GM21360 (cell line): ENCODE data around the gene GNPTAB.
A peak's percentile ranks its signal among the peaks of the same experiment; 100 is the strongest.

Experiments used
- ATAC-seq: cut with Tn5 transposase; IDR thresholded peaks from one replicate; pipeline ENCODE4 v1.9.1; 2021; ENCODE audit warnings: mild to moderate bottlenecking, moderate library complexity; ENCODE audit not compliant: unreplicated experiment

GNPTAB gene

DNA sequence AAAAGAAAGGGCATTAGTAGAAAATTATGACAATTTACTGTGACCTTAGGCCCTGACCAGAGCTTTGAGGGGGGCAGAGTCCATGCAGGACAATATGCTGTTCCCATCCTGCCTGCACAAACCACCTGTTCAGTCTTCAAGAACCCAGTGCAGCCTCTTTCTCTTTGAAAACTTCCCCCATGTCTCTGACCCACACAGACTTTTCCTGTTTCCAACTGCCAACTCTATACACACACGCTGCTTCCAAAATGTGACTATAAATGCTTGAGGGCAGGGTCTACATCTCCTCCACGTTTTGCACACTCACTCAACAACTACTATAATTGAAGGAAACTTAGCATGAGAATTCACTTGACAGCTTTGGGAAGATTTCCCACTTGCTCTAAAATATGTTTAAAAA lies 54.9 kb downstream of the GNPTAB start:
- no peak for ATAC-seq

DNA sequence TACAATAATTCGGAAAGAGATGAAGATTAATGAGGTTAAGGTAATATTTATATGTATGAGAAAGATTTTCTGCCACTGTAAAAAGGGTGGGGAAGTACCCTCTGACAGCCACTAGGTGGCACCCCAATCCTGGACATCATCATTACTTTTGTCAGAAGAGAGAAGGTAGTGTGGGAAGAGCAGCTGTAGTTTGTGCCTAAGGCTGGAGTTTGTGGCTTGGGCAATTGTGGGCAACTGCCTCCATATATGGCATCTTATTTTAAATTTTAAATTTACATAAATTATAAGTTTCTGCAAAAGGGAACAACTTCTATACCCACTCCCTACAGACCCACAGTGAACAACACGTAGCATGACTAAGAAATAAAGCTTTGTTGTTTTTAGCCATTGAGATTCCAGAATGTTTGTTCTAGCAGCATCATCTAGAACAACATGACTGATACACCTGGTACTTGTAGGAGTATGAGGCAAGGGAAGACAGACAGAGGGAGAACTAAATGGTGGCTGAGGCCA lies 57.1 kb downstream of the GNPTAB start:
- ATAC-seq, result no peak

DNA sequence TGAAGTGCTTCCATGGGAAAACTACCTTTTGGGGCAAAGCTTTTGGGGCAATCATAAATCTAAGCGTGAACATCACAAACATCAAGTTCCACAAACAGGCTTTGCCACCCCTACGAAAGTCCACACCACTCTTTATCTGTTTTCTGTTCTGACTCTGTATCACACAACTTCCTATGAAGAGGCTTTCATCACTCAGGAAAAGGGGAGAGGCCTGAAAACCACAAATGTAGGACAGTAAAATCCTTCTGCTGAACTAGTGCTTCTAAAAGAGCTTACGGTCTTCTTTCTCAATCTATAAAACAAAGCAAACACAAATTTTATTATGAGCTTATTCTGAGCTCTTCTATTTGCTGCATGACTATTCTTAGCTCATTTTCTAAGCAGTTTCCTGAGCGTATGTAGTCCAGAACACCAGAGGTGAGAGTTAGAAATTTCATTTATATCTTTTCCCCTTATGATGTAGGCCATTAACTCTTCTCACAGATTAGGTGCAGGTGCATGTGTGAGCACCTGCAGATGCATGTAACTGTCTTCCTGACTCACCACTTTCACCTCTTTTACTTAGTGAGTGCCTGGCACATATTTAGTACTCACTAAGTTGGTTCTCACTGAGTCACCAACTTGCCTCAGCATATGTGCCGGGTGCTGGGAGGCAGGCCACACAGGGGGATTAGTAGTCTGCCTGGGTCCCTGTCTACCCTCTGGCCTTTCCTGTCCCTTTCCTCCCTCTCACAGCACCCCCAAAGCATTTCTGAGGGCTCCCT lies 58.6 kb downstream of the GNPTAB start:
- no peak for ATAC-seq

DNA sequence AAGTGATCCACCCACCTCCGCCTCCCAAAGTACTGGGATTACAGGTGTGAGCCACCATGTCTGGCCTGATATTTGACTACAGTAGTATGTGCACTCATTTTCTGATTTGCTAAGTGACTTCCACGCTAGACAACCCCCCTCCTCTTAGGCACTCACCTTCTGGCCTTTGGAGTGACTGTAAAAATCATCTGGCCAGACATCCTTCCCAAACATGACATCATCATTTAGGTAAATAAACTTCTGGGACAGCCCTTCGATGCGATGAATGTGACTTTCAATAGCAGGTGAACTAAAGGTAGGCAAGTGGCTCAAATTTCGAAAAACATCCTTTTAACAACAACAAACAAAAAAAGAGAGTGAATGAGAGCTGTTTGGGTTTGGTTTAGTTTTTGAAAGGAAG lies 60.9 kb downstream of the GNPTAB start:
- no peak for ATAC-seq

DNA sequence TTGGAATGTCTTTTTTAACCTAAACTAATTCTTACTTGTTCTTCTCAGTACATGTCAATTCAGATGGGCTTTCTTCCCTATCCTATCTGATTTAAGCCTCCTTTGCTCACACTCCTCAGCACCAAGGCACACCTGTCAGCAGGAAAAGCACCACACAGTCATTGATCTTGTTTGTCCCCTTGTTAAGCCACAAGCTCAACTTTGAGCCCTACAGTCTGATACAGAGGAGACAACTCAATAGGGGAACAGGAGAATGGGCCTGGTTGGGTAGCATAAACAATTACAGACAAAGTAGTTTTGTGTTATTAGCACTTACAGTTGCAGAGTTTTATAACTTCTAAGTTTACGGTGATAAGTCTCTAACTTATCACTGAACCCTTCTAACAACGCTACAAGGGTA lies 62.0 kb downstream of the GNPTAB start:
- no peak for ATAC-seq

DNA sequence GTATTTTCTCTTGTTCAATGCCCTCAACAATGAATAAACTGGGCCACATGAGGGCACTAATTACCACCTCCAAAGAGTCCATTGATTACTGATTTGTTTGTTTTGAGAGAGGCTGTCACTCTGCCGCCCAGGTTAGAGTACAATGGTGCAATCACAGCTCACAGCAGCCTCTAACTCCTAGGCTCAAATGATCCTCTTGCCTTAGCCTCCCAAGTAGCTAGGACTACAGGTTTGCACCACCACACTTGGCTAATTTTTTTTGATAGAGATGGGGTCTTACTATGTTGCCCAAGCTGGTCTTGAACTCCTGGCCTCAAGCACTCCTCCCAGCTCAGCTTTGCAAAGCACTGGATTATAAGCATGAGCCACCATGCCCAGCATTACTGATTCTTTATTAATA lies 63.2 kb downstream of the GNPTAB start:
- no peak for ATAC-seq

DNA sequence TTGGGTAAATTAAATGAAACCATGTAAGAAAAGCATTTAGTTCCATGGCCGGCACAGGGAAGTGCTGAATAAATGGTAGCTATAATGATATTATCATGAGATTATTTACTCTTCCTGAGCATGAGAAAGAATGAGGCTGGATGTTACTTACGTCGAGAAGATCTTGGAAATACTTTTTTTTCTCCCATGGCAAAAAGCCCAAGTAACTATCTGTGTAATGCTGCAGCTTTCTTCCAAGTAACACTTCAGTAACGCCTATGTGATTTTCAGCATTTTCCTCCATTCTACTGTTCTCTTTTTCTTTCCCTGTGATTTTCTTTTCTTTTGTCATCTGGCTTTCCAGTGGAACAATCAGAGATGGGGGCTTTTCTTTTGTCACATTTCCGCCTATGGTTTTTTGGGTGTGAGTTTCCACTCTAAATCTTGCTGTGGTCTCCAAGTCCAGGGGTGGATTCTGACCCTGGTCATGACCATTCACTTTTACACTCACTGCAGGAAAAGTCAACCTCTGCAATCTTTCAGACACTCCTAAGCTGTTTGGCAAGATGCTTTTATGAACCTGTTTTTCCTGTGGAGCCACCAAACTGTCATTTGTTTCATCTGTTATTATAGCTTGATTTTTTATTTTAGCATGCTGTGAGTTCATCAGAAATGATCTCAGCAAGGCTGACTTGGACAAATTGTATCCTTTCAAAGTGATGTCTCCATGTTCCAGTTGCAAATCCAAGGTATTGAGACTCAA lies 66.5 kb downstream of the GNPTAB start:
- no peak for ATAC-seq

DNA sequence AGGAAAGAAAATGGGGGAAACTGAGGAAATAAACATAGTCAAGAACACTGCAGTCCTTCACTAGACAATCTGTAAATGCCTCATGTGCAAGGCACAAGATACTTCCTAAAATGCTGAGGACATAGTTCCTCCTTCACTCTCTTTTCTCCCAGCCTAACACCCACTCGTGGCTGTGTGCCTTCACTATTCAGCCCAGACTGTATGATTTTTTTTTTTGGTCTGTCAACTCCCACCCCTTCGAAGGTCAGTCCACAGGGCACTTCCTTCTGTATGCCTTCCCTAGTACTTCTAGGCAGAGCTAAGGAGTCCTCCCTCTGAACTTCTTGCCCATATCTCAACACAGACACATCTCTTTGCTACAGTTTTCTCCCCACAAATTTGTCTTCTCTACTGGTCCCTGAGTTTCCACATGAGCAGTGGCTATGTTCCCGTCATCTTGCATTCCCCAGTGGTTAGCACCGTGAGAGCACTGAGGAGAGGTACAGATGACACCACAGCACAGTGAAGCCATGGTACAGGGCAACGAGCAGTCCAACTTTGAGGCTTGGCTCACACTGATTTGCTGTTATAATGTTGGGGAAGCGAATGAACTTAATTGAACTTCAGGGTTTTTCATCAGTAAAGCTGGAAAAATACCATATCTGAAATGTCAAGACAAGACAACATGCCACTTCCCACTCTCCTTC lies 67.4 kb downstream of the GNPTAB start:
- no peak for ATAC-seq

DNA sequence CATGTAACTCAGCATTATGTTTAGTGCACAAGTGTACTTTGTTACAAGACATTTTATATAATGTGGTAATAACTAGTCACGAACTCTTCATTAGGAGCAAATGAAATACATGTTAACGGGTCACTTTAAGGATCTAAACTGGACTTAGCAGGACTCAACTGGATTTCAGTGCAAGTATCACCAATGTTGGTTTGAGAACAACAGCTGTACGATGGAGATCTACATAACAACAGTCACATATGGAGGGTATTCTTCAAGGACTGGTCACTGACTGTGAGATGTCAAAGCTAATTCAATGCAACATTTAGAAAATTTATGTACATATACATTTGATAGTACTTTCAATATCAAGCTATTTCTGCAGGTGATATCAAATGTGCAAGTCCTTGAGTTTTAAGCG lies 69.0 kb downstream of the GNPTAB start:
- ATAC-seq, result no peak

DNA sequence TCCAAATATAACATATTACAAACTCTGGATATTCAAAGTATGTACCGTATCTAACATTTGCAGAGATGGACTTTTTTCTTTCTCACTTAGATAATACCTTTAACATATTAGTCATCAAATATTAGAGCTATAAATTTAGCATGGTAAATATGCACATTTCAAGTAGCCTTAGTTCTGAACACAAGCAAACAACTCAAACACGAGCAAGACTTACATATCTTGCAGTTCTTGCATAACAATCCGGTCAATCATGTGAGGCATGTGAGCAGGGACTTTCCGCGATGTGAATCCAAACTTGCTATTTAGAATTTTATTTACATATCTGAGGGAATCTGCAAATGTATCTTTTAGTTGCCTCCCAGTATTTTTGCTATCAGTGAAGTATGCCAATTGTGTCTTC lies 69.4 kb downstream of the GNPTAB start:
- no peak for ATAC-seq

DNA sequence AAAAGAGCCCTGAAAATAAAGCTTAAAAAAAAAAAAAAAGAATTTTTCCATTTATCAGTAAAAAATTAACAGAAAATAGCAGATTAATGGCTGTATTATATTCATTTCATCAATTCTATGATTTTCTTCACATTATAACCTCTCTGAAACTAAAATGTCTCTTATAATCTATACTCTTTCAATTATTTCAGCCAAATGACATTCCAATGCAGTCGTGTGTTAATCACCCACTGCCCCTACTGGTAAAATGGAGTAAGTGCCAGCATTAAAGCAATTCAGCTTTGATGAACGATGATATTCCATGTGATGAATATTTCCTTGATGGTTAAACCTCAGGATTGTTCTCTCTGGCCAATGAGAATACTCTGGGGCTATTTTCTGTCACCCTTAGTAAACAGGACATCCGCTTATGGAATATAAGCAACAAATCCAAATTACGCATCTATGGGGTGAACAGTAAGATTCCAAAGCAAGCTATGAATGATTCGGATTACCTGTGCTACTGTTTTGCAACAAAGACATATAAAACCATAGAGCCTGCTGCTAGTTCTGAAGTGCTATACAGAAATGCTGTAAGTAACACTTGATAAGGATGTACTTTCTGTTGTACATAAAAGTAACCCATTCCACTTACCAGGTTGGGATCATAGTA lies 71.2 kb downstream of the GNPTAB start:
- no peak for ATAC-seq

DNA sequence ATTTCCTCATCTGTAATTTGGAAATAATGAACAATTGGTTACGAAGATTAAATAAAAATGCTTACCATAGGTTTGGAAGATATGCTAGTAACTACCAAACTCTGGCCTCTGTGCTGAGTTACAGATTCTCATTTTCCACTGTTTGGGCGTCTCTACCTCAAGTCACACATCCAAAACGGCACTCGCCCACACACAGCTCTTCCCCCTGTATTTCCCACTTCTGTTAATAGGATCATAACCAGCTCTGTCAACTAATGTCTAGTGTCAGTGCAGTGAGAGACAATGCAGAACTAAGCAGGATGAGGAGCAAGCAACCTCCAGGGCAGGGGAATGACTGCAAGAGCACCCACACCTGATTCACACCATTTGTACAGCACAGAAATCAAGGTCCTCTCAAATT lies 80.6 kb downstream of the GNPTAB start:
- ATAC-seq, result no peak

DNA sequence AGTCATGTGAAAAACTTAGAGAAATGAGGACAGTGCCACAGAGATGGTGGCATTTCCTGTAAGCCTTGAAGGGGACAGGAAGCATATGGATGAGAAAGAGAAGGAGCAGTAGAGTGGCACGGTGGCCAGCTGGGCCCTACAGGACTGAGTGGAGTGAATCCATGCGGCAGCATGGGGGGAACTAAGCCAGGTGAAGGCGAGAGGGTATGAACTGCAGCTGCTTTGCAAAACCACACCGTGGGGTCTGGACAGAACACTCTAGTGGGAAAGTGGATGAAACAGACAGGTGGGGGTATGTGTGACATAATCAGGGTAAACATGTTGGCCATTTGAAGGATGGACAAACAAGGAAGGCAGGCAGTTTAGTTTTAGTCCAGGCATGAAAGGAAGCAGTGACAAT lies 81.1 kb downstream of the GNPTAB start:
- ATAC-seq, result no peak

DNA sequence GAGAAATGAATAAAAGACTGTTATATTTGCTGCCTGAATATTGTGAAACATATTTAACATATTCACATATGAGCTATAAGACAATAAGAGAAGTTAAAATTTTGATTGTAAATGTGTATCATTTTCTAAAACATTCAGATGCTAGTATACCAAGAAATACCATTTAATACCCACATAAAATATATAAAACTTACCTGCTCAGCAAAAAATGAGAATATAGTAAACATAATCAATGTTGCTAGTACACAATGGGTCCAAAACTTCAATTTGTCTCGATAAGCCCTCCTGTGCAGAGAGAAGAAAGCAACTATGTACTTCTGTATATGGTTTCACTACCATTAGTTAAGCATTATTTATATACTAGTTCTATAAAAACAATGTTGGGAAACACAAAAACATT lies 81.9 kb downstream of the GNPTAB start:
- no peak for ATAC-seq

DNA sequence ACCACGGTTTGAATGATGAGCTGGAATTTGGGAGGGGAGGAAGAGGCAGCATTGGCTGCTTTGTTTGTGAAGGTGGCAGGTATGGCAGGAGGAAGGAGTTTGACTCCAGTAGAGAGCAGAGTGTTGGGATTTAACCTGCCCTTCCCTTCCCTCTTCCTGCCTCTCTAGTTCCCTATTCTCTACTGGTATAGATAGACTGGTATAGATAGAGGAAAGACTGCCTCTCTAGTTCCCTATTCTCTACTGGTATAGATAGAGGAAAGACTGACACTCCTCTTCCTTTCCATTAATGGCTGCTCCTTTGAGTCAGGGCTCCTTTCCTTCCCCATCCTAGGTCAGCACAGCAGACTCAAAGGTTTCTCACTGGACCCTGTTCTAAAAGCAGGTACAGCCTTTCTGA lies 83.1 kb downstream of the GNPTAB start:
- ATAC-seq, result no peak

DNA sequence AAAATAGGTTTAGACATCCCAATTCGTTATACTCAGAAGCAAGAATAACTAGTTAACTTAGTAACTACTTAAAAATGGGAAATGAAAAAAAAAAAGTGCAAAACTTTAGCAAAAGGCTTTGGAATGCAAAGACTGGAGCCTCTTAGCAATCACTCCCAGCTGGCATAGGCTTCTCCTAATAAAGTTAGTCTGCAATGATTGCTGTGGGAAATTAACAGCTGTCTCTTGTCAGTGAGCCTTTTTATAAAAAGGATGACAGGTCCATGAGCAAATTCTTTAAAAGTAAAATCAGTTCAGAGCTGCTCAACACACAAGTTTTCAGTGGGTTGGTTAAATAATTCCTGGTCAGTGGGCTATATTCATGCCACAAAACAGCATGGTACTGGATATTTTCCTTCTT lies 84.1 kb downstream of the GNPTAB start:
- ATAC-seq, result no peak

DNA sequence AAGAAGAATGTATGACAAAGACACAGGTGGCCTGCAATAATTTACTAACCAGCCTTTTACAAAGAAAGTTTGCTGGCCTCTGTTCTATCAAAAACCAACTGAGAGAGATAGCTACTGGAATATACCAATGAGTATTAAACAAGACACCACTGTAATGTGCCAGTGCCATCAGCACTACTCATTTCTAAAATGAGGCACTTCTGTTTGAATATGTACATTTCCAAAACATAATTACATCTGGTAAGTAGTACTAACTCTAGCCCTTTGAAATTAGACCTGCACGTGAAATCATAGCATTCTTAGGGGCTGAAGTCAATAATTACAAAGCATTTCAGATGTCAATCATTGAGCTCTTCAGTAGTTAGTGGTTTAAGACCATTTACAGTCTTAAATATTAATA lies 84.6 kb downstream of the GNPTAB start:
- ATAC-seq, result no peak

DNA sequence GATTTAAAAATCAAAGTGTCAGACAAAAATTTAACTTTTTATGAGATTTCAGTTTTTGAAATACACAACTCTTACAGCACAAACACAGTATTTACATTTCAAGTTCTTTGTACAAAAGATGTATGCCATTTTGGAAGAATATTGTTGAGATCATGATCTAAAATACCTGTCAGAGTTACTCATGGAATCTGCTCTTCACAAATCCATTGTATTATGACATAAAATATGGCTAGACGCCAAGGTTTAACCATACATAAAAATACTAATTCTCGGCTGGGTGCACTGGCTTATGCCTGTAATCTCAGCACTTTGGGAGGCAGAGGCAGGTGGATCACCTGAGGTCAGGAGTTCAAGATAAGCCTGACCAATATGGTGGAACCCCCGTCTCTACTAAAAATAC lies 85.3 kb downstream of the GNPTAB start:
- ATAC-seq, result no peak

DNA sequence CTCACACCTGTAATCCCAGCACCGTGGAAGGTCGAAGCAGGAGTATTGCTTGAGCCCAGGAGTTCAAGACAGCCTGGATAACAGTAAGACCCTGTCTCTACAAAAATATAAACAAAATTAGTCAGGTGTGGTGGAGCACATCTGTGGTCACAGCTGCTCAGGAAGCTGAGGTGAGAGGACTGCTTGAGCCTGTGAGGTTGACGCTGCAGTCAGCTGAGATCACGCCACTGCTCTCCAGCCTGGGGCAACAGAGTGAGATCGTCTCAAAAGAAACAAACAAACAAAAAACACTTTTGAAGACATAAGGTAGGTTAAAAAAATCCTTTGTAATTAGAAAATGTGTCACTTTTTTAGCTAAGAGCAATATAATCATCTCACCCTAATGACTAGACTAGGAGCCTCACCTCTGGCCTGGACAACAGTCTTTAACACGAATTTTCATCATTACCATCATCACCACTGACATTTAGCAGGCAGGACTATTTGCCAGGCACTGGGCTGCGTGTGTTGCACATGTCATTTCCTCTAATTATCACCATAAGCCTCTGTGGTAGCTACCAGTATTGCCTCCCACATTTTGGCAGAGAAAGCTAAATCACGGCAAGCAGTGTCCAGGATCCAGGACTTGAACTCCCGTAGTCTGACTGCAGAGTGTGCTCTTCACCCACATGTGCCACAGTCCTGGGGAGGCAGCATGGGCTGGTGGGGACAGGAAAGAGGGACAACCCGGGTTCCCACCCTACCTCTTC lies 86.9 kb downstream of the GNPTAB start:
- ATAC-seq, result peak; percentile 94

DNA sequence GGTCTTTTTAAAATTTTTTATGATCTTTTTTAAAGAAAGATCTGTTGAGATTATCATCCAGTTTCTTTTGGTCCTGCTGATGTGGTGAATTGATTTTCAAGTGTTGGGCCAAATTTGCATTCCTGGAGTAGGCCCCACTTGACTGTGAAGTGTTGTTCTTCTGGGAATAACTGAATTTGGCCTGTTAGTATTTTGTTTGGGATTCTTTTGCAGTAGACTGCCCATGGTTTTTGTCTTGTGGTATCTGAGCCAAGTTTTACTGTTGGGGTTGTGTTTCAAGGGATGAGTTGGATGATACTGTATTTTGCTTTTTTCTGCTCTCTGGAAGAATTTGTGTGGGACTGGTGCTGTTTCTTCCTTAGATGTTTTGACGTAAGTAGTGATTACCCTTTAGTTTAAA lies 87.5 kb downstream of the GNPTAB start:
- ATAC-seq, result no peak

DNA sequence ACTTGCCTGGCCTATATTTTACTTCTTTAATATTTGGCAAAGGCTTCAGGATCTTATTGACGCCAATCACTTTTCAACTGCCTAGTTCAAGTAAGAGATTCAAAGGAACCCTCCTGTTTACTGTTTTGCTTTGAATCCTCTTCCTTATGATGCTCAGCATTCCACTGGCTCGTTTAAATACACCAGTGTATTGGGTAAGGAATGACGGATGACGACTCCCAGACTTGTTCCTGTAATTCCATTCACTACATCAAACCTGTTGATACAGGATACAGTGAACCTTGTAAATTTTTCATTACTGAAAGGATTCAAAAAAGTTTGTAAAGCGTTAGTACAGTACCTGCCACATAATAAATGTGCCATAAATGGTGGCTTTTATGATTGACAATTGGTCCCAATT lies 89.8 kb downstream of the GNPTAB start:
- no peak for ATAC-seq
